SIG-M5 treated with dmso at 0.1 percent for 504 hours (cell line): ENCODE results near the gene C9orf153.
"Not testable (repeated sequence)": the region's sequence is repeated elsewhere in the genome, so short reads cannot be mapped to it uniquely, and the experiment has no call there.

Experiments
- DNase-seq: peaks from one replicate; lab custom pipeline; 2025; ENCODE audit not compliant: unreplicated experiment; lab: John Stamatoyannopoulos, UW

C9orf153 gene

GRCh38 chr9:86259557-86259956 lies at the start of gene C9orf153:
C9orf153 (minus strand) TSS chr9:86259657; CDS start chr9:86229603, 30,054 bp downstream.
- DNase-seq, result no peak

- no peak for DNase-seq
Measured at GRCh38 chr9:86308687-86309086, 49.2 kb upstream of the C9orf153 start.

GRCh38 chr9:86304236-86304730 lies 44.8 kb upstream of the C9orf153 start:
- no peak for DNase-seq

GRCh38 chr9:86303316-86303975 lies 44.0 kb upstream of the C9orf153 start:
- DNase-seq, result no peak

- DNase-seq, result no peak
Measured at GRCh38 chr9:86301686-86302085, 42.2 kb upstream of the C9orf153 start.

GRCh38 chr9:86300701-86301100 lies 41.2 kb upstream of the C9orf153 start:
- DNase-seq, result no peak

- DNase-seq, result no peak
Measured at GRCh38 chr9:86298873-86299272, 39.4 kb upstream of the C9orf153 start.

GRCh38 chr9:86290341-86290740 lies 30.9 kb upstream of the C9orf153 start:
- not testable (repeated sequence) for DNase-seq

GRCh38 chr9:86288499-86289198 lies 29.2 kb upstream of the C9orf153 start:
- DNase-seq, result no peak

- peak; percentile 56 for DNase-seq
Measured at GRCh38 chr9:86287013-86287412, 27.6 kb upstream of the C9orf153 start.

- DNase-seq, result no peak
Measured at GRCh38 chr9:86286278-86286677, 26.8 kb upstream of the C9orf153 start.

GRCh38 chr9:86285261-86285660 lies 25.8 kb upstream of the C9orf153 start:
- DNase-seq, result peak; percentile 31

- peak; percentile 84 for DNase-seq
Measured at GRCh38 chr9:86282979-86283535, 23.6 kb upstream of the C9orf153 start.

- DNase-seq, result peak; percentile 83
Measured at GRCh38 chr9:86282077-86282978, 22.9 kb upstream of the C9orf153 start, which contains the start of gene ISCA1. ISCA1 (minus strand) TSS chr9:86282538; CDS start chr9:86282458, 80 bp downstream.

- DNase-seq, result peak; percentile 24
Measured at GRCh38 chr9:86281593-86282076, 22.2 kb upstream of the C9orf153 start.

GRCh38 chr9:86280580-86280979 lies 21.1 kb upstream of the C9orf153 start:
- DNase-seq, result no peak

- DNase-seq, result no peak
Measured at GRCh38 chr9:86279839-86280238, 20.4 kb upstream of the C9orf153 start.

- no peak for DNase-seq
Measured at GRCh38 chr9:86277072-86277471, 17.6 kb upstream of the C9orf153 start.

GRCh38 chr9:86275962-86276361 lies 16.5 kb upstream of the C9orf153 start:
- DNase-seq, result no peak

GRCh38 chr9:86274821-86275643 lies 15.6 kb upstream of the C9orf153 start:
- no peak for DNase-seq
